ENCODE data around the gene ACO2.

ACO2 gene

GRCh38 chr22:41573677-41574076 lies 104.8 kb downstream of the ACO2 start:
- no peak for DNase-seq

GRCh38 chr22:41574847-41575381 lies 106.0 kb downstream of the ACO2 start:
- no peak for DNase-seq

- DNase-seq, result no peak
Observed at GRCh38 chr22:41575533-41575932, 106.6 kb downstream of the ACO2 start.

- no peak for DNase-seq
Observed at GRCh38 chr22:41576877-41577276, 108.0 kb downstream of the ACO2 start.

DNA sequence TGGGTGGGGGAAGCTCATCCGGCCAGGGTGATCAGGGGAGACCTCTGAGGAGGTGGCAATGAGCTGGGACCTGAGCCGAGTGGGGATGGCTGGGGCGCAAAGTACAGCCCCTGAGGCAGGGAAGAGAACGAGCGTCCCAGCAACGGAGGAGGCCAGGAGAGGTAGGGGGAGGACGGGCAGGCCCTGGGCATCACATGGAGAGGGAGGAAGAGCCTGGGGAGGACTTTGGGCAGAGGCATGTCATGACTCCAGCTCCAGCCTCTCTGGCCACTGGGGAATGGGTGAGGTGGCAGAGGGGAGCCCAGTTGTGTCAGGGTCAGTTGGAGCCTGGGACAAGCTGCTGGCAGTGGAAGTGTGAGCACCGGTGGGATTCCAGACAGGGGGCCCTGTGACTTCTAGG lies 109.2 kb downstream of the ACO2 start:
- DNase-seq, result no peak
